ENCODE measurements around the gene RNF151. TPM values are rescaled to one million over a fixed set of nuclear protein-coding genes. Genes with fewer than 3 reads are reported as not detected.

The RNF151 gene
- total and polyA plus RNA-seq, 2 of the 13 experiments (the other 11 are each of a cell fraction or from before 2014, with no cell fraction given) = not detected

DNA sequence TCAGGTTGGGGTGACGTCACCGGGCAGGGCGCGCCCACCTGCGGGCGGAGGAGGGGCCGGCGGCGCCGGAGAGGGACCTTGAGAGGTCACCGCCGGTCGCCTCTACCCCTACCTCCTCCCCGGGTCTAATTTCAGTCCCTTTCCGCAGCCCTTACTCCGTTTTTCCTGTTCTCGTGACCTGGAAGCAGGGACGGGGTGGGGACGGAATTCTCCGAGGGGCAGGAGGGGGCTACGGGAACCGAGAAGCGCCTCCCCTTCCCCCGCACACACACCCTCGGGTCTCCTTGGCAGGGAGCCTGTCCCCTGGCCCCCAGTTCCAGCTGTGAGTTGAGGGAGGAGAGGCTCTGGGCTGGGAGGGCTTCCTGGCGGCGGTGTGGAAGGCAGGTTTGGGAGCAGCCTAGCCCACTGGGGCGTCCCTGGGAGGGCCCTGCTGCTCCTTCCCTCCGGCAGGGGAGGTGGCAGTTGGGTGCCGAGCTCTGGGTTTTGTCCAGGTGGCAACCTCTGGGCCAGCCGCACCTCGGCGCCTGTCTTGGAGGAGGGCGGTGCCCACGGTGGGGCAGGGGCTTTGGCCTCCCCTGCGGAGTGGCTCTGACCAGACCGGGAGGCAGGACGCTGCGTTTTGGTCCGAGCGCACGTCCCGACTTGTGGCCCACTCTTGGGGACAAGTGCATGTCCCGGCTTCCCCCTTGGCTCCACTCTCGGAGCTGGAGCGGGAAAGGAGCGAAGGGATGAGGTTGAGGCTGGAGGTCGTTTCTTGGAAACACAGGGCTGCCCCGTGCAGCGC is 23.9 kb downstream of the RNF151 start (continued):
- TF ChIP-seq, protein P1, sequence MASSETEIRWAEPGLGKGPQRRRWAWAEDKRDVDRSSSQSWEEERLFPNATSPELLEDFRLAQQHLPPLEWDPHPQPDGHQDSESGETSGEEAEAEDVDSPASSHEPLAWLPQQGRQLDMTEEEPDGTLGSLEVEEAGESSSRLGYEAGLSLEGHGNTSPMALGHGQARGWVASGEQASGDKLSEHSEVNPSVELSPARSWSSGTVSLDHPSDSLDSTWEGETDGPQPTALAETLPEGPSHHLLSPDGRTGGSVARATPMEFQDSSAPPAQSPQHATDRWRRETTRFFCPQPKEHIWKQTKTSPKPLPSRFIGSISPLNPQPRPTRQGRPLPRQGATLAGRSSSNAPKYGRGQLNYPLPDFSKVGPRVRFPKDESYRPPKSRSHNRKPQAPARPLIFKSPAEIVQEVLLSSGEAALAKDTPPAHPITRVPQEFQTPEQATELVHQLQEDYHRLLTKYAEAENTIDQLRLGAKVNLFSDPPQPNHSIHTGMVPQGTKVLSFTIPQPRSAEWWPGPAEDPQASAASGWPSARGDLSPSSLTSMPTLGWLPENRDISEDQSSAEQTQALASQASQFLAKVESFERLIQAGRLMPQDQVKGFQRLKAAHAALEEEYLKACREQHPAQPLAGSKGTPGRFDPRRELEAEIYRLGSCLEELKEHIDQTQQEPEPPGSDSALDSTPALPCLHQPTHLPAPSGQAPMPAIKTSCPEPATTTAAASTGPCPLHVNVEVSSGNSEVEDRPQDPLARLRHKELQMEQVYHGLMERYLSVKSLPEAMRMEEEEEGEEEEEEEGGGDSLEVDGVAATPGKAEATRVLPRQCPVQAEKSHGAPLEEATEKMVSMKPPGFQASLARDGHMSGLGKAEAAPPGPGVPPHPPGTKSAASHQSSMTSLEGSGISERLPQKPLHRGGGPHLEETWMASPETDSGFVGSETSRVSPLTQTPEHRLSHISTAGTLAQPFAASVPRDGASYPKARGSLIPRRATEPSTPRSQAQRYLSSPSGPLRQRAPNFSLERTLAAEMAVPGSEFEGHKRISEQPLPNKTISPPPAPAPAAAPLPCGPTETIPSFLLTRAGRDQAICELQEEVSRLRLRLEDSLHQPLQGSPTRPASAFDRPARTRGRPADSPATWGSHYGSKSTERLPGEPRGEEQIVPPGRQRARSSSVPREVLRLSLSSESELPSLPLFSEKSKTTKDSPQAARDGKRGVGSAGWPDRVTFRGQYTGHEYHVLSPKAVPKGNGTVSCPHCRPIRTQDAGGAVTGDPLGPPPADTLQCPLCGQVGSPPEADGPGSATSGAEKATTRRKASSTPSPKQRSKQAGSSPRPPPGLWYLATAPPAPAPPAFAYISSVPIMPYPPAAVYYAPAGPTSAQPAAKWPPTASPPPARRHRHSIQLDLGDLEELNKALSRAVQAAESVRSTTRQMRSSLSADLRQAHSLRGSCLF (CRISPR knock-in tag; IDR thresholded peaks at IDR 0.05; ENCODE audit: borderline replicate concordance) = no peak
- TF ChIP-seq, protein P2, sequence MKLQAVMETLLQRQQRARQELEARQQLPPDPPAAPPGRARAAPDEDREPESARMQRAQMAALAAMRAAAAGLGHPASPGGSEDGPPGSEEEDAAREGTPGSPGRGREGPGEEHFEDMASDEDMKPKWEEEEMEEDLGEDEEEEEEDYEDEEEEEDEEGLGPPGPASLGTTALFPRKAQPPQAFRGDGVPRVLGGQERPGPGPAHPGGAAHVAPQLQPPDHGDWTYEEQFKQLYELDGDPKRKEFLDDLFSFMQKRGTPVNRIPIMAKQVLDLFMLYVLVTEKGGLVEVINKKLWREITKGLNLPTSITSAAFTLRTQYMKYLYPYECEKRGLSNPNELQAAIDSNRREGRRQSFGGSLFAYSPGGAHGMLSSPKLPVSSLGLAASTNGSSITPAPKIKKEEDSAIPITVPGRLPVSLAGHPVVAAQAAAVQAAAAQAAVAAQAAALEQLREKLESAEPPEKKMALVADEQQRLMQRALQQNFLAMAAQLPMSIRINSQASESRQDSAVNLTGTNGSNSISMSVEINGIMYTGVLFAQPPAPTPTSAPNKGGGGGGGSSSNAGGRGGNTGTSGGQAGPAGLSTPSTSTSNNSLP (IDR thresholded peaks at IDR 0.05; ENCODE audit: low read depth, low read length) = no peak
- TF ChIP-seq SSRP1 (CRISPR knock-in tag; IDR thresholded peaks at IDR 0.05) (no peak), ARNTL (CRISPR knock-in tag; IDR thresholded peaks at IDR 0.05) (no peak), HDAC1 (CRISPR knock-in tag; IDR thresholded peaks at IDR 0.05) (peak; percentile 44; the same call in 1 of the 2 replicates), FOXA3 (CRISPR knock-in tag; IDR thresholded peaks at IDR 0.05) (0 out of 2 replicates have a peak, but pooled peaks have one; percentile 13), ZNF788 (CRISPR knock-in tag; IDR thresholded peaks at IDR 0.05; ENCODE audit: borderline replicate concordance) (no peak), ZFX (CRISPR knock-in tag; IDR thresholded peaks at IDR 0.05; ENCODE audit: low read depth) (no peak), ZNF136 (CRISPR knock-in tag; IDR thresholded peaks at IDR 0.05; ENCODE audit: low read depth) (no peak), ZFP90 (CRISPR knock-in tag; IDR thresholded peaks at IDR 0.05; ENCODE audit: borderline replicate concordance) (no peak), ZNF737 (CRISPR knock-in tag; IDR thresholded peaks at IDR 0.05; ENCODE audit: borderline replicate concordance) (no peak), ZMYM2 (CRISPR knock-in tag; IDR thresholded peaks at IDR 0.05) (no peak), ZNF703 (CRISPR knock-in tag; IDR thresholded peaks at IDR 0.05; ENCODE audit: borderline replicate concordance) (no peak), FOXP1 (IDR thresholded peaks at IDR 0.05) (no peak), FOXP1 (CRISPR knock-in tag; IDR thresholded peaks at IDR 0.05) (no peak), JUN (CRISPR knock-in tag; IDR thresholded peaks at IDR 0.05) (no peak; the same call in 1 of the 2 replicates), MAFG (CRISPR knock-in tag; IDR thresholded peaks at IDR 0.05) (no peak), NCOR1 (IDR thresholded peaks at IDR 0.05; ENCODE audit: borderline replicate concordance, low read length) (no peak), ZNF556 (CRISPR knock-in tag; IDR thresholded peaks at IDR 0.05; ENCODE audit: borderline replicate concordance) (no peak)
- TF ChIP-seq, protein P3, sequence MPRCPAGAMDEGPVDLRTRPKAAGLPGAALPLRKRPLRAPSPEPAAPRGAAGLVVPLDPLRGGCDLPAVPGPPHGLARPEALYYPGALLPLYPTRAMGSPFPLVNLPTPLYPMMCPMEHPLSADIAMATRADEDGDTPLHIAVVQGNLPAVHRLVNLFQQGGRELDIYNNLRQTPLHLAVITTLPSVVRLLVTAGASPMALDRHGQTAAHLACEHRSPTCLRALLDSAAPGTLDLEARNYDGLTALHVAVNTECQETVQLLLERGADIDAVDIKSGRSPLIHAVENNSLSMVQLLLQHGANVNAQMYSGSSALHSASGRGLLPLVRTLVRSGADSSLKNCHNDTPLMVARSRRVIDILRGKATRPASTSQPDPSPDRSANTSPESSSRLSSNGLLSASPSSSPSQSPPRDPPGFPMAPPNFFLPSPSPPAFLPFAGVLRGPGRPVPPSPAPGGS (CRISPR knock-in tag; IDR thresholded peaks at IDR 0.05) = no peak
- TF ChIP-seq, protein P4, sequence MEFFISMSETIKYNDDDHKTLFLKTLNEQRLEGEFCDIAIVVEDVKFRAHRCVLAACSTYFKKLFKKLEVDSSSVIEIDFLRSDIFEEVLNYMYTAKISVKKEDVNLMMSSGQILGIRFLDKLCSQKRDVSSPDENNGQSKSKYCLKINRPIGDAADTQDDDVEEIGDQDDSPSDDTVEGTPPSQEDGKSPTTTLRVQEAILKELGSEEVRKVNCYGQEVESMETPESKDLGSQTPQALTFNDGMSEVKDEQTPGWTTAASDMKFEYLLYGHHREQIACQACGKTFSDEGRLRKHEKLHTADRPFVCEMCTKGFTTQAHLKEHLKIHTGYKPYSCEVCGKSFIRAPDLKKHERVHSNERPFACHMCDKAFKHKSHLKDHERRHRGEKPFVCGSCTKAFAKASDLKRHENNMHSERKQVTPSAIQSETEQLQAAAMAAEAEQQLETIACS (CRISPR knock-in tag; IDR thresholded peaks at IDR 0.05) = 0 out of 2 replicates have a peak, but pooled peaks have one; percentile 12

Data from HepG2 (cell line).